NOMO-1 treated with dmso at 0.1 percent for 144 hours (cell line): ENCODE data around the gene RRP15.

Experiments
- DNase-seq: peaks from one replicate; lab custom pipeline; 2025; ENCODE audit not compliant: unreplicated experiment; lab: John Stamatoyannopoulos, UW

RRP15 gene

DNA sequence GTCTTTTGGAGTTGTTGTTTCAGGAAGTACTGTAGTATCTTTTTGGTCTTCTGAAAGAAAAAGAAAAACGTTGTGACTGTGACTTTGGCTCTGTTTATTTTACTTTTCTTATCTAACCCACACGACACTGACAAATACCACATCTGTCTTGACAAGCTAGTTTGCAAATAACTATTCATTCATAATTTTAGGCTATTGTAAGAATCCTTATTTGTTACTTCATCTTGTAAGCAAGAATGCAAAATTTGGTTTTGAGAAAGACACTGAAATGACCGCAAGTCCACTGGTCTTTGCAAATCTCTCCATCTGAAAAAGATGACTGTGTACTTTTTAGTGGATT is 72.8 kb downstream of the RRP15 start:
- DNase-seq, result no peak

DNA sequence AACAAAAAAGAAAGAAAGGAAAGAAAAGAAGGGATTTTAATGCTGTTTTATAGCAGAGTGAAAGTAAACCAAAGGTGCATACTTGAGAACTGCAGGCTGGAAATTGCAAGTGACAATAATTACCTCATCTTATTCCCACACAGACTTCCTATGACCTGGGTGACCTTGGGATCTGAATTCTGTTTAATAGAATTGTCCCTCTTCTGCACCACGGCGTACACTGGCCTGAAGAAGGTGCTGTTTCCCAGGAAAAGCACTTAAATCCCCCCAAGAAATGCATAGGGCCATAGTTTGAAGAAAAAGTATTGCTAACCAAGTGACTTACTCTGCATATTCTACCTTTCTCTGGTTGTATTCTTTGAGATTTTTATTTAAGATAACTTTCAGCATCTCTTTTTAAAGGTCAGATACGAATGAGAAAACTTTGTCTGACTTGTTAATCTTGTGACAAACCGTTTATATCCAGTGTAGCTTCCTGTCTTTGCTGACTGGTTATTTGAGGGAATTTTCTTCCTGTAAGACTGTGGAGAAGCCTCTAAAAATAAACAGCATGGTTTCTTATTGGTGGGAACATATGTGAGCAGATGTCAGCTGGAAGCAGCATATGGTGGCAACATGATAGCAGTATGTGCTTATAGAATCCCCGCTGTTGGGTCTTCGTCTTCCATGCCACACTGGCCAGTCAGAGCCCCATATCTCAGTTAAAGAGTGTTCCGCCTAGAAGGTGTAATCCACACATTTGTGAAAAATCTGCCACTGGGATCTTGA is 76.4 kb downstream of the RRP15 start:
- DNase-seq, result no peak

DNA sequence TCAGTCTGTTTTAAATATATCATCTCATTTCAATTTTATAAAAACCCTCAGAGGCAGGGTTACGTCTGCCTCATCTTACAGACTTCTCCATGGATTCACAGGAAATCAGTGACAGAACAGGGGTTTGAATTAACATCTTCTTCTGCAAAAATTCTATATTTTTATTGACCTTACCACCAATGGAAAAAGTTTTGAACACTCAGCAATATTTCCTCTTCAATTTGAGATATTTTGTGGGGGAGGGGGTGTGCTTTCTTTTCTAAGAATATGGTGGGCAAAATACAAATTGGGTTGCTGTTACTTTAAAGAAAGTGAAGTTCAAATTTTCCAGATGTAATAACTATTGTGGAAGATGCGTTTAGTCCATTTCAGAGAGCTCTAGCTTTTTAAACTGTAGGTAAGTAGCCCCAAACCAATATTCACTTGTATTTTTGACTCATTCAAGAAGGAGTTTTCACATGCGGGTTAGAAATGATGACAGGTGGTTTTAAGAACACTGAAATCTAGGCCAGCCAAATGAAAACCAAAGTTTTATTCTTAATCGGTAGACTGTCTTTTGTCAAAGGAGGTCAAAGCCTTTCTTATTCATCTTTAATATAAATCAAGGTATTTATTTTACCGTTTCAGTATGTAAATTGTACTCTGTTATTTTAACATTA is 77.5 kb downstream of the RRP15 start:
- DNase-seq, result no peak

DNA sequence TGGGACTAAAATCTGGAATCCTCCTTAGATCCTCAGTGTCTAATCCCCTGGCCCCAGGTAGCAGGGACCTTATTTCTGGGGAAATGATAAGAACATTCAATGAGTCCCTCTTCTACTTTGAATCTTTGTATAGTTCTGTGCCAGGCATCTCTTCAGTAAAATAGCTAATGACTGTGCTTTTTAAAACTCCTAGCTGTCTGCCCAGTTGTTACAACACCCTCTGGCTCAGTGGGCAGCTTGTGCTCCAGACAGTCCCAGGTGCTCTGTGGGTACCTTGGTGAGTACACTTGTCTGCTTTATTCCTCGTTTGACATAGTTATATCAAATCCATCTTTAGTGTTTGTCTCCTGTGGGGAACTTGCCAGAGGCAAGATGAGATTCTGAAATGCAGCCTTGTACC is 78.0 kb downstream of the RRP15 start:
- no peak for DNase-seq

DNA sequence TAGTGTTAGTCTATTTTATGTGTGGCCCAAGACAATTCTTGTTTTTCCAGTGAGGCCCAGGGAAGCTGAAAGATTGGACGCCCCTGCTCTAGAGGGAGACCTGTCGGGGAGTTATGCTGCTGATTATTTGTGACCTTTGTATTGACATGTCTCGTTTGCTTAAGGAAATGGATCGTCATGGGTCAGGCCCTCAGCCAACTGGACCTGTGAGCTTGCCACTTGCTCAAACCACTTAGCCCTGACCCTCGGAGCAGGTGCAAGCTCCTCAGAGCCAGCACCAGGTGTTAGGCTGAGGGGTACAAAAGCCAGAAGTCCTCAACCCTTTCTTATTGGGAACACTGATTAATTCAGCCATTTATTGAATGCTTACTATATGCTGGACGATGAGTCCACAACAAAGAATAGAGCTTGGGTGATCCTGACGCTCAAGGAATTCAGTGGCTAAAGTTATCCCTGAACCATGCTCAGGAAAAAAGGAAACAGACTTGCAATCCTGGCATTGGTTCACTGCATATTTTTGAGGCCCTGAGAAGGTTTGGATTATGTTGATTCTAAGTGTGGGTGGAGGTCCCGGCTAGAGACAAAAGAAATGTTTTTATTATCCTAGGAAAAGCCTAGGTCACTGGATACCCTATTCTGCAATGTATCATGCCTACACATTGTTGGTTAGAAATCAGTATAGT is 79.1 kb downstream of the RRP15 start:
- no peak for DNase-seq

DNA sequence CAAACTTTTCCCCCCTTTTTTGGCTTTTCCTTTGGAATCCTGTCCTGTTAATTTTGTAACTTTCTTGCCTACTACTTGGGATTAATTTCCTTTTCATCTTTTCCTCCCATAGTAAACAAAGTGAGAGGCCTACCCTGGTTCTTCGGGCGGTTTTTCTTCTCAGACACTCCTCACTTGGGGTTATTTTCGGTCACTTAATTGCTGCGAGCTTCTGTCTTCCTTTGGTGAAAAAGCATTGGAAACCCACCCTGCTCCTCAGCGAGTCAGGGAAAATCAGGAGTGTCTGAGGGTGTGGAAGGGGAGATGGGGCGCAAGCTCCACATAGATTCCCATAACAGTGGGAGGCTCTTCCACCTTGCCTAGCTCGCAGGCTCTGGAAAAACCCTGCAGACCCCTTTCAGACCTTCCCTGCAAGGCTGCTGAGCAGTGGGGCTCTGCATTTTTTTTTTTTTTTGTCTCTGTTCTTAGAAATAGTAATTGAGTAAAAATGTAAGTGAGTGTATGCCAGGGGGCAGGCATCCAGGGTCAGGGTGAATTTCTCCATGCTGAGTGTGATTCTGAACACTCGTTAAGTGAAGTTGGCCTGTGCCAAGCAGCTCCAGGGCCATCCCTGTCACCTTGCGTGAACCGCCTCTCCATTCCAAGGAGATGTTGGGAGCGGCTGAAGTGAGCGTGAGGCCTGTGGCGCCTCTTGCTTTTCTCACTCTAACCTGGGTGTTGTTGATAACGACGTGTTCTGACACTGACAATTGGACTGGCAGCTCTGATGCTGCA is 80.3 kb downstream of the RRP15 start:
- DNase-seq, result no peak

DNA sequence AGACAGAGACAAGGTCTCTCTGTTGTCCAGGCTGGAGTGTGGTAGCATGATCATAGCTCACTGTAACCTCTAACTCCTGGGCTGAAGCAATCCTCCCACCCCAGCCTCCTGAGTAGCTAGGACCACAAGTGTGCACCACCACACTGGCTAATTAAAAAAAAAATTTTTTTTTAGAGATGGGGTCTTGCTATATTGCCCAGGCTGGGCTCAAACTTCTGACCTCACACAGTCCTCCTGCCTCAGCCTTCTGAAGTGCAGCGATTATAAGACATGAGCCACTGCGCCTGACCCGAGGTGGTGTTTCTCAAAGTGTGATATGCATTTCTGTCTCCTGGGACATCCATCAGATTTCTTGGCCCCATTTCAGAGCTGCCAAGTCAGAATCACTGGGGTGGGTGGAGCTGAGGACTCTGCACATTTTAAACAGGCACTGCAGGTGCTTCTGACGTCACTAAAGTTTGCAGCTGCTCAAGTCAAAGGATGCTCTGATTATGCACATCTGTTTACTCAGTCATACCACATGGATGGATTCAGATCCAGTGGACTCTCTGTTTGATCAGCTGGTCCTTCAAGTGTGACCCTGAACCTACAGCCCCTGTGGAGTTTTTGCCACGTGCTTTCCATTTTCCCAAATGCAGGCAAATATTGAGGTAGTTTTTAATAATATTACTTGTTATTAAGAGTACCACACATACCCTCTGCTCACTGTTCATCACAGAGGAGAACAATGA is 81.4 kb downstream of the RRP15 start:
- DNase-seq, result no peak

DNA sequence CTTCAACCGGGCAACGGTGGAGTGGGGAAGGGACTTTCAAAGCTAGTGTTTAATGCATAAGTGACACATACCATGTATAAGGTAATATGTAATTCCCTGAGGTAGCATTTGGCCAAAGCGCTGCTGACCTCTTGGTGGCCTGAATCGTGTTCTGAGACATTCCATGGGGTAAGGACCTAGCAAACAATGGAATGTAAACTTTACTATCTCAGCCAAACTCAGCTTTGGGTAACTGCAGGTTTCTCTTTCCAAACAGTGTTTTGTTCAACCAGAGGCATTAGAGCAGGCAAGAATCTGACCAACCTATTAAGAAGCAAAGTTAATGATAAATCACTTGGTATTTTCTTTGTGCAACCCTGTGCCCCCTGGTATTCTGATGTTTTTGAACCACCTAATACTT is 82.0 kb downstream of the RRP15 start:
- DNase-seq, result no peak

DNA sequence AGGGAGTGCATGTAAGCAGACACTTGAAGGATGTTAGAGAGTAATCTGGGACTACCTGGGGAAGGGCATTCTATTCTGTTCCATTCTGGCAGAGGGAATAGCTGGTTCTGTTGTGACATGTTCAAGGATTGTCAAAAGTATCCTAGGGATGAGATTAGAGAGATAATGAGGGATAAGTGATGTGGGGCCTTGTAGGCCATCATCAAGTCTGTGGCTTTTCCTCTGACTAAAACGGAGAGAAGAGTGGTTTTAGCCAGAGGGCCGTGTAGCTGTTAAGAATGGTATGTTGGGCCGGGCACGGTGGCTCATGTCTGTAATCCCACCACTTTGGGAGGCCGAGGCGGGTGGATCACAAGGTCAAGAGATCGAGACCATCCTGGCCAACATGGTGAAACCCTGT is 83.6 kb downstream of the RRP15 start:
- no peak for DNase-seq

DNA sequence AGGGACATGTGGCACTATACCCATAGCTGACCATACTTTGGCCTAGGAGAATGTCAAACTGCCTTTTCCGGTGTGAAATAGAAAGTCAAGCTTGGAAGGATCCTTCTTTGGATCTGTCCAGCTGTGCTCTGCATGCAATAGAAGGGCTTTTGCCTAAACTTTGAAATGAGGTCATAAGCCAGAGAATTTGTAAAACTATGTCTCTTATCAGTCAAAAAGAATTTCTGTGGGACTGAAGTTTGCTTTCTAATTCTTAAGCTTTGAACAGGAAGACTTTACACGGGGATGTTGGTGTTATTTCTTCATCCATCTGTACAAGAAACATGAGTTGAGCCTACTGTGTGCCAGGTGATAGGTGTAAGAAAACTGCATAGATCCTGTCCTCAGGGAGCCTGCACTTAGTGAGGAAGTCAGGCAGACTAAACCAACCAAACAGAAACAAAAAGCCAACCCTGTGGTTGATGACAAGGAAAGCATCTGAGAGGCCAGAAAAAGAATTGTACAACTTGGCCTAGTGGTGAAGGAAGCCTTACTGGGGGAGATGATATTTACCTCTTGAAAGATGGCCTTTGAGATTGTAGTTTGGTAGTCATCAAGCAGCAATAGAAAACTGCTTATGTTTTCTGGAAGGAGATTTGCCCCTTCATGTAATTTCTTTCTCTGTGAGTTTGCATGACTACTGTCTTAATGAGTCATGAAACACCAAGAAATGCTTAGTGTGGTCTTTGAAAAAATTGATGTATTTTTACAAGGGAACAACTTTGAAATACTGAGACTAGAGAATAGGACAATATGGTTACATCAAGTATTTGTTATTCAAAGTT is 84.8 kb downstream of the RRP15 start:
- DNase-seq, result no peak

DNA sequence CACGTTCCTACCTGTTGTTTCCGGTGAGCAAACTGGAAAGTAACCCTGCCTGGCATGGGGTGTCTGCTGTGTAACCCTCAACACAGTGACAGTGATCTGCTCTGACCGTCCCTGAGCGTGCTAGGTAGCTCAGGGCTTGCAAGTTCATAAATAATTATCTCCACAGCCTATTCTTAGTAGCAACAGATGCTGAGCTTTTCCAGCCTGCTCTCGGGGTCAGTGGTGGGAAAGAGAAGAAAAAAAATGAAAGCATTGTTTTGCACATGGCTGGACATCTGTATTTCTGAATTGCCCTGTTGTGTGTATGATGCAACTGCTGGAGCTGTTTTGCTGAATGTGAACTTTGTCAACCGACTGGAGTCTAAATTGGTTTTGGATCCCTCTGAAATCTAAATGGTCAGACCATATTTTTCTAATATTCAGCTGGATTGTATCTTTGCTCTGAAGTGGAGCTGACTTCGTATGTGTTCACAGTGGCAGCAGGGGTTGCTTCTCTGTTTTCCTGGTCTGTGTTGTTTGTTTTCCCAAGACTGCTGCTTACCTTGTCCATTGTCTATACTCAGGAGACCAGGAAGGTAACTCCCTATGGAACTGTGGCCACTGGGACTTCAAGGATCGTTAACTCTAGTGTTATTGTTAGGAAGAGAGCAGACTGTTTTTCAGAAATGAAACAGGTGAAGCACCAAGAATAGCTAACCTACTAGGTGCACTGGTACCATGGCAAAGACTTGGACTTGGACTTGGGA is 87.0 kb downstream of the RRP15 start:
- DNase-seq, result no peak

DNA sequence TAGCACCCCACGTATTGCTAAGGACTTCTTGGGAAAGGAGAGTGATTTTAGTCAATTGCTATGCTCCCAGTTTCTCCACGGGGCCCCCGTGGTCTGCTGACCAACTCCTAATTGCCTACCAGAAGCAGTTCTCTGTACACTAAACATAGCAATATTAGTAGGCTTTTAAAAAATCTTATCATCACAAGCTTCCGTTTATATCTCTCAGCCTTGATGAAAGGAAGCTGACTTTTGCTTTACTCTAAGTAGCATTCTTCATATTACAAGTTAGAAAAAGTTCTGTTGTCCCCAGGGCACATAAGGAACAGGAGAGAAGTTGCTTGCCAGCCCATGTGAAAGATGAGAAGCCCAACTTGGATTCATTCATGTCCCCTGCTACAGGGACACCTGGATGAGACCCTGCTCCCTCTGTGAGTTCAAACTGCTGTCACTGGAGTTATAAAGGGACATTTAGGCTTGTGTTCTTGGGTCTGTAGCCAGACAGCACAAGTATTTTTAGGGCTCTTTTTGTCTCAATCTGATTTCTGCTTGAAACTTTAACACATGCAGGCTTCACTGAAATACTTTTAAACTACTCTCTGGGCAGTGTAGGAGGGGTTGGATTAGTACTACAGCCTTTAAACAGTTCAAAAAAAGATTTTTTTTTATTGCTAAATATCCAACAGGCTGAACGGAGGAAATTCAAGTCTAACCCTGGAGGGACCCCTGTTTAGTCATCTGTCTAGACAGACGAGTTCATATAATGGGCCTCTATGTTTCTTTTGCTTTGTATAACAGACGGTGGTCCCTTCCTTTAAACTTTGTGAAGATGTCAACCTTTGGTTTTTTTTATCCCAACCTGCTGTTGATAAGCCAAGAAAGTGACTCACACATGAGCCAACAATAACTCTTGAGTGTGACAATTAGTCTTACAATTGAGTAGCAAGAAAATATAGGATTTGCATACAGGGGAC is 89.6 kb downstream of the RRP15 start:
- no peak for DNase-seq

DNA sequence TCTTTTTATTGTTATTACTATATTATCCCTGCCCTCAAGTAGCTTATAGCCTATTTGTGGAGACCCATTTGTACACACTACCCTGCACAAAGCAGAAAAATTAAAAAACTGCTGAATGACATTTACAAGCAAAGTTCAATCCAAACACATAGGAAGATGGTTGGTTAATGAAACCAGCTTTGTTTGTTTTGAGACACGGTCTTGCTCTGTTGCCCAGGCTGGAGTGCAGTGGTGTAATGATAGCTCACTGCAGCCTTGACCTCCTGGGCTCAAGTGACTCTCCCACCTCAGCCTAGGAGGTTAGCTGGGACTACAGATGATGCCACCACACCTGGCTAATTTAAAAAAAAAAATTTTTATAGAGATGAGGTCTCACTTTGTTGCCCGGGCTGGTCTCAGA is 91.6 kb downstream of the RRP15 start:
- no peak for DNase-seq

DNA sequence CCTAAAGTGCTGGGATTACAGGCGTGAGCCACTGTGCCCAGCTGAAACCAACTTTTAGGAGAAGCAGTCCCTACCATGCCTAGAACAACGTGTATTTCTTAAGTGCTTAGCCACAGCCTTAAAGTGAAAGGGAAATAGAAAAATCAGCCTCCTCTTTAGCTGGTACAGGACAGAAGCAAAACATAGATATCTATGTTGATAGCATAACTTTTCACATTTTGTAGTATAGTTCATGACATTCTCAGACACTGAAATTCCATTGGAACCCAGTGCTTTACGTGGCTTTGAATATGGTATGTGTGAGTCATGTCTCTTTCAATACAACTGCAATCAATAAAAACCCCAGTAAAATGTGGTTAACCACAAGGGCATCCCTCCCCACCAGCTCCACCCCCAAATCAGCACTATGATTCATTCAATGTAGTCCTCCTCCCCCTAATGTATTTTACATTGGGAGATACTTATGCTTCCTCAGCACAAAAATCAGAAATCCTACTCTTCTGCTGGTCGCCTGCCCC is 92.1 kb downstream of the RRP15 start:
- peak; percentile 65 for DNase-seq

DNA sequence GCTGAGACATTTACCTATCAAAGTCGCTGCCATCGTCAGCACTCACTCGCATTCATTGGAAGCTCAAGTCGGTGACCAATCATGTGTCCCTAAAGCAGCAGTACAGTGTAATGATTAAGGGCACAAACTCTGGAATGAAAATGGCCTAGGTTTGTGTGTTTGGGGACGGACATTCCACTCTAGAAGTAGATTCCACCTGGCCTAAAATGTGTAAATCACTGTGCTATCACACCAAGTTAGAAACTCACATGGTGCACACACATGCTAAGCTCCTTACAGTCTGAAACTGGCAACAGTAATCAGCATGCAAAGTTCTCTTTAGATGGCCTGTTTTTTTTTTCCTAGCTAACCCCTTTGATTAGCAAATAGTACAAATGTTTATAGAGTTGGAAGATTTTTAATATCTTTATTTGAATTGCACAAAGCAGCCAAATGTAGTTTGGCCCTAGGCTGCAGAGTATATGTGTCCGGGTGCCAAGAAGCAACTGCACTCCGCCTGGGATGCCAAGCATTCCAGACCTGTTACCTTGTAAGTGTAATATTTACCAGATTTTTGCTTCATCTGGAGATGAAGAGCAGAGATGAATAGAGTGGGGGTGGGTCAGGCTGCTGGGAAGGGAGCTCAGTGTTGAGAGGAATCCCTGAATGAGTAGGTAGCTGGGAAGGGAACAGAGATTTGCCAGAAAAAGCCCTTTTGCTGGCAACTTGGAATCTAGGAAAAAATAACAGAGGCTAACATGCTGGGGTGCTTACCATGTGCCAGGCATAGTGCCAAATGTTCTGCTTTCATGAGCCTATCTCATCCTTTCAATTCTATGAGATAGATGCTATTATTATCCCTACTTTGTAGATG is 95.3 kb downstream of the RRP15 start:
- DNase-seq, result no peak

DNA sequence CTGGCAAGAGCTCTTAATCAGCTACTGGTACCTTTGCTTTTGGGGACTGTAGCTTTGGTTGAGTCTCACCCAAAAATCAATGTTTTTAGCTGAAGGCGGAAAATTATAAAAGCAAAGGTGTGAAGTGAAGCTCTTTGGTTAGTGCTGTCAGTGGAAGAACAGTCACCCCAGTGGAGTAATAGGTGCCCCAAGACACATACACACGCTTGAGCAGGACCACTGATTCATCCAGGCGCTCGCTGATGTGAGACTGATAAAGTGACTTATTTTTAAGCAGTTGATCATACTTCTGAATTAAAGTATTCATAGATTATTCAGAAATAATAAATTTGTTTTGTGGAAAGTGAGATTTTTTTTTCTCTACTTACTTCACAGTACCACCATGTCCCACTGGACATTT is 97.2 kb downstream of the RRP15 start:
- DNase-seq, result no peak

DNA sequence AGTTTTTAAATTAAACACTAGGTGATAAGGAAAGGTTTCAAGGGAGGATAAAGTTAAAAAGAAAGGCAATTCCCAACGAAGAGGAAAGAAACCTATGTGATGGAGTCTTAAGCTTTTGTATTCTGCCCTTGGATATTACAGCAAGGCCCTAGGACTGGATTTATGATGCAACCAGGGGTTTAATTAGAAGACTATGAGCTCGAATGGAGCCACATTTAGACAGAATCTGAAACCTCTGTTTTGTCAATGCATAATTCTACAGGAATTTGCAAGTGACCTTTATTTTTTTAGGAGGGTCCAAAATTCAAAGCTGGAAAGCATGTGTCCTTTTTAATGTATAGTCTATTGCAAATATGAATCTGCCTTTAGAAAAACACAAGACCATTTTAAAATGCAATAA is 98.0 kb downstream of the RRP15 start:
- no peak for DNase-seq
